Nephron progenitor cell (in vitro differentiated cells): ENCODE results near the gene NYNRIN.

Experiments used
- DNase-seq: peaks from one replicate; pipeline ENCODE4 v3.0.0; 2021
- H3K27ac Mint-ChIP-seq: 2 replicates; pipeline ENCODE4 v1.8.0; 2021; ENCODE audit warnings: mild to moderate bottlenecking, moderate library complexity, mixed read lengths
- H3K27me3 Mint-ChIP-seq: 2 replicates; pipeline ENCODE4 v1.8.0; 2021; ENCODE audit warnings: mild to moderate bottlenecking, low read depth, mixed read lengths; ENCODE audit not compliant: poor library complexity
- H3K36me3 Mint-ChIP-seq: 2 replicates; pipeline ENCODE4 v1.8.0; 2021; ENCODE audit warnings: low read depth, mixed read lengths
- H3K4me1 Mint-ChIP-seq: 2 replicates; pipeline ENCODE4 v1.8.0; 2021; ENCODE audit warnings: mixed read lengths
- H3K4me3 Mint-ChIP-seq: 2 replicates; pipeline ENCODE4 v1.8.0; 2021; ENCODE audit warnings: mild to moderate bottlenecking, moderate library complexity, mixed read lengths
- H3K9me3 Mint-ChIP-seq: 2 replicates; pipeline ENCODE4 v1.8.0; 2021; ENCODE audit warnings: mild to moderate bottlenecking, moderate library complexity, mixed read lengths
- CTCF ChIP-seq: fragments of 200-600 bp; sonication (generic); IDR thresholded peaks from 2 replicates; pipeline ENCODE4 v1.5.0; 2021; ENCODE audit warnings: antibody characterized with exemption

Gene NYNRIN

GRCh38 chr14:24418492-24418873 lies 19.7 kb downstream of the NYNRIN start:
- Mint-ChIP-seq H3K27ac (no peak overlapping the region), H3K9me3 (no peaks in the 10 kb centered on the region), H3K4me3 (no peak overlapping the region), H3K36me3 (peaks cover 26% of the 10 kb centered on the region), H3K27me3 (peaks cover 13% of the 10 kb centered on the region), H3K4me1 (peaks cover 5% of the 10 kb centered on the region)
- no peak for DNase-seq
- no peak for TF ChIP-seq CTCF

GRCh38 chr14:24422261-24422660 lies 23.5 kb downstream of the NYNRIN start:
- Mint-ChIP-seq H3K27ac (no peak overlapping the region), H3K36me3 (no peaks in the 10 kb centered on the region), H3K9me3 (peaks cover 4% of the 10 kb centered on the region), H3K4me3 (no peak overlapping the region), H3K4me1 (peaks cover 5% of the 10 kb centered on the region), H3K27me3 (peaks cover 29% of the 10 kb centered on the region)
- no peak for TF ChIP-seq CTCF
- no peak for DNase-seq

GRCh38 chr14:24422694-24423601 lies 24.1 kb downstream of the NYNRIN start:
- Mint-ChIP-seq H3K4me3 (no peak overlapping the region), H3K9me3 (peaks cover 4% of the 10 kb centered on the region)
- DNase-seq, result no peak

GRCh38 chr14:24425704-24426103 lies 26.9 kb downstream of the NYNRIN start:
- peaks cover 24% of the 10 kb centered on the region for H3K27me3 Mint-ChIP-seq
- no peak for DNase-seq
- no peak overlapping the region for H3K4me3 Mint-ChIP-seq
- H3K27ac Mint-ChIP-seq, result no peak overlapping the region
- peaks cover 4% of the 10 kb centered on the region for H3K9me3 Mint-ChIP-seq
- H3K36me3 Mint-ChIP-seq, result no peaks in the 10 kb centered on the region
- H3K4me1 Mint-ChIP-seq, result peaks cover 19% of the 10 kb centered on the region
- no peak for TF ChIP-seq CTCF

More at GRCh38 chr14:24422694-24423601, 24.1 kb downstream of the NYNRIN start:
- no peak for TF ChIP-seq CTCF
- no peaks in the 10 kb centered on the region for H3K36me3 Mint-ChIP-seq
- no peak overlapping the region for H3K27ac Mint-ChIP-seq
- peaks cover 5% of the 10 kb centered on the region for H3K4me1 Mint-ChIP-seq
- peaks cover 33% of the 10 kb centered on the region for H3K27me3 Mint-ChIP-seq

- no peak for DNase-seq
- Mint-ChIP-seq H3K9me3 (peaks cover 4% of the 10 kb centered on the region), H3K27me3 (peaks cover 24% of the 10 kb centered on the region), H3K36me3 (no peaks in the 10 kb centered on the region), H3K4me3 (no peak overlapping the region), H3K27ac (no peak overlapping the region), H3K4me1 (peaks cover 25% of the 10 kb centered on the region)
- no peak for TF ChIP-seq CTCF
Observed at GRCh38 chr14:24426150-24426911, 27.5 kb downstream of the NYNRIN start.
